Thyroid gland (tissue), 4 donors: Measurements from ENCODE around the gene GNPTG. TPM values are rescaled to one million over a fixed set of nuclear protein-coding genes. Genes with fewer than 3 reads are reported as not detected.

ENCODE experiments used
- DNase-seq, 2 donors: peaks; one replicate each; pipeline ENCODE4 v3.0.0-alpha.2; 2019
- H3K27ac ChIP-seq, 3 donors: fragments of 200-600 bp; sonication (generic); 1 replicate in 2 of 3; 2 replicates in 1 of 3; pipeline ENCODE4 v1.5.1; 2016 to 2019; ENCODE audit warnings: mild to moderate bottlenecking in 1 of 3, moderate library complexity in 1 of 3
- H3K27me3 ChIP-seq: fragments of 200-600 bp; sonication (generic); one replicate; pipeline ENCODE4 v1.5.1; 2019
- H3K36me3 ChIP-seq, 2 donors: fragments of 200-600 bp; sonication (generic); one replicate each; pipeline ENCODE4 v1.5.1; 2016 to 2019
- H3K4me1 ChIP-seq, 2 donors: fragments of 200-600 bp; sonication (generic); one replicate each; pipeline ENCODE4 v1.5.1; 2017 to 2019
- H3K4me3 ChIP-seq, 3 donors: fragments of 200-600 bp; sonication (generic); replicated peaks in 1 of 3; 1 replicate in 2 of 3; 2 replicates in 1 of 3; pipeline ENCODE4 v1.5.1; 2016; ENCODE audit warnings: mild to moderate bottlenecking in 1 of 3
- H3K9me3 ChIP-seq: fragments of 200-600 bp; sonication (generic); one replicate; pipeline ENCODE4 v1.5.1; 2017
- CTCF ChIP-seq, 6 experiments: fragments of 200-600 bp in 3 of 6; fragments of 450-650 bp in 3 of 6; sonication (generic) in 3 of 6; IDR thresholded peaks; one replicate each; pipeline ENCODE4 v1.5.1; 2016 to 2019; ENCODE audit warnings: antibody characterized with exemption in 6 of 6, mild to moderate bottlenecking in 2 of 6, inconsistent platforms in 1 of 6, moderate library complexity in 1 of 6
- POLR2A ChIP-seq, 2 donors: fragments of 450-650 bp; IDR thresholded peaks; one replicate each; pipeline ENCODE4 v1.6.1; 2017; ENCODE audit warnings: antibody characterized with exemption in 2 of 2, mild to moderate bottlenecking in 2 of 2, moderate library complexity in 1 of 2
- WGBS, 2 donors: methylation state at CpG; one replicate each; pipeline ENCODE4 v1.1.5; 2017; 5-methylcytosine and 5-hydroxymethylcytosine counted together
- intact Hi-C: fragments of 100-400 bp; cut with DNase I; formaldehyde crosslinking; loops from one replicate; pipeline ENCODE4 v1.15.1; 2023
- total RNA-seq, 4 donors: library from RNA; depleted of rRNA; stranded (reverse); fragments of >200 nt; gene quantifications; one replicate each; pipeline ENCODE4 v1.2.3, GENCODE V29; 2016

Gene GNPTG
- total RNA-seq, 4 donors from 2014 or later, result 53.6 to 121 (median 70.0) TPM

- no peak overlapping the region for H3K27ac ChIP-seq
- no peaks in the 10 kb centered on the region for H3K9me3 ChIP-seq
- 93 to 97% methylated on average over 14 of the region's 14 CpGs for WGBS, 2 donors
- H3K36me3 ChIP-seq, result peaks cover 31 to 35% of the 10 kb centered on the region in 2 donors
- no peak for TF ChIP-seq CTCF (IDR thresholded peaks at IDR 0.05)
- TF ChIP-seq POLR2A (IDR thresholded peaks at IDR 0.05), result no peak
- H3K4me3 ChIP-seq, result no peak overlapping the region
- no peaks in the 10 kb centered on the region for H3K27me3 ChIP-seq
- intact Hi-C loops, result no loop called here
- DNase-seq, result no peak
- peaks cover 9 to 12% of the 10 kb centered on the region in 2 donors for H3K4me1 ChIP-seq
Measured at GRCh38 chr16:1403733-1404132, 52.0 kb downstream of the GNPTG start.

GRCh38 chr16:1407753-1408152, 56.0 kb downstream of the GNPTG start:
- H3K9me3 ChIP-seq, result no peaks in the 10 kb centered on the region
- no peak overlapping the region for H3K27ac ChIP-seq
- TF ChIP-seq CTCF (IDR thresholded peaks at IDR 0.05), result no peak
- TF ChIP-seq POLR2A (IDR thresholded peaks at IDR 0.05), result no peak
- peaks cover 3 to 5% of the 10 kb centered on the region in 2 donors for H3K36me3 ChIP-seq
- no peaks in the 10 kb centered on the region for H3K27me3 ChIP-seq
- H3K4me1 ChIP-seq, result peaks cover 9 to 12% of the 10 kb centered on the region in 2 donors
- H3K4me3 ChIP-seq, result peak overlapping the region in 1 of 3 donors; percentile 18
- intact Hi-C loops, result loop anchor here (5.0 kb wide), 1 partner anchor 55 kb away; the partner anchor contains the start of genes GNPTG and TSR3
- DNase-seq, result no peak
- WGBS, 2 donors, result 41% methylated on average over 10 of the region's 11 CpGs

DNA sequence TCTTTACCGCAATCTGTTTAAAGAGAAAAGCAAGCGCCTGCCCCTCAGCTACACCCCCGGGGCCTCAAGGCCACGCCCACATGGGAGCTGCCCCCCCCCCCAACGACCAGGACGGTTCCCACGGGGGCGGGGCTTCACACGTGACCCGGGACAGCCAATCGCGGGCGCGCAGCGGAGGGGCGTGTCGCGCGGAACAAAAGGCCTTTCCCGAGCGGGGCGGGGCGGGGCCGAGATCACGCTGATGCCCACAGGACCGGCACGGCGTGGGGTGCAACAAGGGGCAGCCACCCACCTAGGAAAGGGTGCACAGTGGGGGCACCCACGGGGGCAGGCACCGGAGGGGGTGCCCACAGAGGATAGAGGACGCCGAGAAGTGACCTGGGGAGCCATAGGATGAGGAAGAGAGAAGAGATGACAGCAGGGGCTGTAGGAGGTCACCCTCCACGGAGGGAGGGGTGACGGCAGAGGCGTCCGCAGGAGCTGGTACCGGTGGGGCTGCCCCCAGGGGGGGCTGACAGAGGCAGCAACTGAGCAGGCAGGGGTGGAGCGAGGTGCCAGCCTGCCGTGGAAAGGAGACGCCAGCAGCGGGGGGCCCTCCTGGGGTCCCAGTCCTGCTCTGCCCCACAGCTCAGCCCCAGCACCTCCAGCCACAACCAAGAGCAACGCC, 56.6 kb downstream of the GNPTG start:
- Histone ChIP-seq H3K27me3 (no peaks in the 10 kb centered on the region), H3K36me3 (peaks cover 0 to 5% of the 10 kb centered on the region in 2 donors), H3K4me3 (peak overlapping the region in 1 of 3 donors; percentile 18), H3K27ac (no peak overlapping the region), H3K4me1 (peaks cover 9 to 13% of the 10 kb centered on the region in 2 donors), H3K9me3 (no peaks in the 10 kb centered on the region)
- intact Hi-C loops, result loop anchor here (5.0 kb wide), 1 partner anchor 56 kb away; the partner anchor contains the start of genes GNPTG and TSR3
- 8 to 10% methylated on average over 26 to 32 of the region's 42 CpGs for WGBS, 2 donors
- no peak for TF ChIP-seq POLR2A (IDR thresholded peaks at IDR 0.05)
- TF ChIP-seq CTCF (IDR thresholded peaks at IDR 0.05), result no peak
- peak; percentile 93 to 94 for DNase-seq

GRCh38 chr16:1412847-1413246, 61.1 kb downstream of the GNPTG start:
- H3K4me3 ChIP-seq, result no peak overlapping the region
- intact Hi-C loops, result loop anchor here (5.0 kb wide), 1 partner anchor 64 kb away; the partner anchor contains the start of gene CLCN7
- DNase-seq, result no peak
- WGBS, 2 donors, result 75 to 79% methylated on average over 2 of the region's 2 CpGs
- peaks cover 9 to 13% of the 10 kb centered on the region in 2 donors for H3K4me1 ChIP-seq
- no peak overlapping the region for H3K27ac ChIP-seq
- no peaks in the 10 kb centered on the region for H3K9me3 ChIP-seq
- H3K27me3 ChIP-seq, result no peaks in the 10 kb centered on the region
- no peaks in the 10 kb centered on the region for H3K36me3 ChIP-seq
- no peak for TF ChIP-seq CTCF (IDR thresholded peaks at IDR 0.05)
- no peak for TF ChIP-seq POLR2A (IDR thresholded peaks at IDR 0.05)

Other genes starting within 250 kb of the GNPTG start
- 10 to 100 TPM in 2 of 4 donors, 1 to 10 TPM in 2; 8.4 to 12.4 (median 9.3) TPM for gene CACNA1H, start 198.8 kb upstream of the GNPTG start, total RNA-seq
- not detected for gene TPSG1, start 126.7 kb upstream of the GNPTG start, total RNA-seq
- 10 to 100 TPM in 2 of 4 donors, 1 to 10 TPM in 1, not detected in 1; 1.1 to 16.6 (median 11.9) TPM for gene TPSB2, start 121.7 kb upstream of the GNPTG start, total RNA-seq
- gene TPSAB1, start 111.2 kb upstream of the GNPTG start, total RNA-seq, result 1 to 10 TPM; 4.3 to 8.6 (median 6.5) TPM
- under 1 TPM in 1 of 4 donors, not detected in 3; 0.33 TPM for gene TPSD1, start 95.9 kb upstream of the GNPTG start, total RNA-seq
- gene UBE2I, start 42.3 kb upstream of the GNPTG start, total RNA-seq, result 100 to 1,000 TPM in 1 of 4 donors, 10 to 100 TPM in 3; 43.4 to 107 (median 79.6) TPM
- 1 to 10 TPM in 2 of 4 donors, under 1 TPM in 2; 0.45 to 3.0 (median 1.6) TPM for gene BAIAP3, start 18.3 kb upstream of the GNPTG start, total RNA-seq
- 100 to 1,000 TPM in 2 of 4 donors, 10 to 100 TPM in 2; 84.1 to 107 (median 96.7) TPM for gene TSR3, start 53 bp upstream of the GNPTG start, total RNA-seq
- 10 to 100 TPM; 26.2 to 46.9 (median 31.3) TPM for gene UNKL, start 62.8 kb downstream of the GNPTG start, total RNA-seq
- gene UQCC4, start 68.8 kb downstream of the GNPTG start, total RNA-seq, result 10 to 100 TPM; 16.9 to 19.8 (median 18.2) TPM
- gene PERCC1, start 79.1 kb downstream of the GNPTG start, total RNA-seq, result 1 to 10 TPM in 2 of 4 donors, under 1 TPM in 1, not detected in 1; 0.67 to 1.7 (median 1.6) TPM
- 1 to 10 TPM in 2 of 4 donors, under 1 TPM in 2; 0.27 to 1.6 (median 0.99) TPM for gene CCDC154, start 92.6 kb downstream of the GNPTG start, total RNA-seq
- gene CLCN7, start 123.1 kb downstream of the GNPTG start, total RNA-seq, result 100 to 1,000 TPM in 2 of 4 donors, 10 to 100 TPM in 2; 50.3 to 144 (median 89.9) TPM
- not detected for gene PTX4, start 137.0 kb downstream of the GNPTG start, total RNA-seq
- gene TELO2, start 141.4 kb downstream of the GNPTG start, total RNA-seq, result 10 to 100 TPM; 12.5 to 19.4 (median 12.8) TPM
- gene TMEM204, start 181.7 kb downstream of the GNPTG start, total RNA-seq, result 10 to 100 TPM; 38.5 to 85.3 (median 66.0) TPM